ENCODE measurements around the gene SNX15. TPM values are rescaled to one million over a fixed set of nuclear protein-coding genes. Genes with fewer than 3 reads are reported as not detected.

The SNX15 gene
- total and polyA plus RNA-seq, 10 donors: 10.8 to 21.6 (median 17.1) TPM

- 60 to 81% (median 80%) methylated on average over 10 of the region's 10 CpGs for WGBS, 5 donors
- no peak overlapping the region for H3K4me3 ChIP-seq
- no peaks in the 10 kb centered on the region for H3K9me3 ChIP-seq
- H3K27me3 ChIP-seq (replicated peaks in 1 of 7): no peaks in the 10 kb centered on the region
- TF ChIP-seq POLR2A (IDR thresholded peaks at IDR 0.05): no peak
- TF ChIP-seq POLR2AphosphoS5 (IDR thresholded peaks at IDR 0.05): no peak
- TF ChIP-seq CTCF (IDR thresholded peaks at IDR 0.05 in 8 of 11, conservative IDR thresholded peaks at IDR 0.05 in 3 of 11): no peak
- no peaks in the 10 kb centered on the region for H3K36me3 ChIP-seq
- H3K27ac ChIP-seq: no peak overlapping the region
- no peak for DNase-seq
- H3K4me1 ChIP-seq: no peaks in the 10 kb centered on the region
- intact Hi-C loops (cut with DNase I; ENCODE audit: low total_unique reads): no loop called here
Observed at GRCh38 chr11:65067446-65067845, 40.2 kb downstream of the SNX15 start.

GRCh38 chr11:65069217-65069616, 42.0 kb downstream of the SNX15 start:
- intact Hi-C loops (cut with DNase I; ENCODE audit: low total_unique reads): no loop called here
- WGBS, 5 donors: 31 to 41% (median 34%) methylated on average over 9 of the region's 9 CpGs

GRCh38 chr11:65071907-65072630, 44.8 kb downstream of the SNX15 start:
- Histone ChIP-seq H3K27ac (no peak overlapping the region), H3K4me3 (no peak overlapping the region), H3K9me3 (no peaks in the 10 kb centered on the region), H3K27me3 (replicated peaks in 1 of 7) (no peaks in the 10 kb centered on the region), H3K36me3 (peaks cover 0 to 9% (median 0%) of the 10 kb centered on the region in 6 donors), H3K4me1 (no peaks in the 10 kb centered on the region)
- intact Hi-C loops (cut with DNase I; ENCODE audit: low total_unique reads): no loop called here
- TF ChIP-seq POLR2AphosphoS5 (IDR thresholded peaks at IDR 0.05): no peak
- no peak for TF ChIP-seq POLR2A (IDR thresholded peaks at IDR 0.05)
- no peak for TF ChIP-seq CTCF (IDR thresholded peaks at IDR 0.05 in 8 of 11, conservative IDR thresholded peaks at IDR 0.05 in 3 of 11)
- 62 to 78% (median 71%) methylated on average over 4 of the region's 4 CpGs for WGBS, 5 donors
- DNase-seq: no peak

More at GRCh38 chr11:65069217-65069616, 42.0 kb downstream of the SNX15 start:
- no peaks in the 10 kb centered on the region for H3K27me3 ChIP-seq (replicated peaks in 1 of 7)
- H3K4me3 ChIP-seq: no peak overlapping the region
- H3K27ac ChIP-seq: no peak overlapping the region
- no peak for DNase-seq
- no peaks in the 10 kb centered on the region for H3K4me1 ChIP-seq
- TF ChIP-seq POLR2AphosphoS5 (IDR thresholded peaks at IDR 0.05): no peak
- no peak for TF ChIP-seq POLR2A (IDR thresholded peaks at IDR 0.05)
- TF ChIP-seq CTCF (IDR thresholded peaks at IDR 0.05 in 8 of 11, conservative IDR thresholded peaks at IDR 0.05 in 3 of 11): no peak
- H3K9me3 ChIP-seq: no peaks in the 10 kb centered on the region
- H3K36me3 ChIP-seq: no peaks in the 10 kb centered on the region

- Histone ChIP-seq H3K9me3 (no peaks in the 10 kb centered on the region), H3K4me3 (no peak overlapping the region), H3K36me3 (peaks cover 0 to 14% (median 0%) of the 10 kb centered on the region in 6 donors), H3K27me3 (replicated peaks in 1 of 7) (no peaks in the 10 kb centered on the region), H3K4me1 (no peaks in the 10 kb centered on the region), H3K27ac (no peak overlapping the region)
- no peak for DNase-seq
- WGBS, 5 donors: 79 to 82% (median 79%) methylated on average over 1 of the region's 1 CpG
- intact Hi-C loops (cut with DNase I; ENCODE audit: low total_unique reads): no loop called here
- no peak for TF ChIP-seq POLR2AphosphoS5 (IDR thresholded peaks at IDR 0.05)
- no peak for TF ChIP-seq CTCF (IDR thresholded peaks at IDR 0.05 in 8 of 11, conservative IDR thresholded peaks at IDR 0.05 in 3 of 11)
- TF ChIP-seq POLR2A (IDR thresholded peaks at IDR 0.05): no peak
Observed at GRCh38 chr11:65072631-65072966, 45.4 kb downstream of the SNX15 start.
